HG02840 (cell line): ENCODE results near the gene NRXN2.

Experiments used
- ATAC-seq: cut with Tn5 transposase; IDR thresholded peaks from one replicate; pipeline ENCODE4 v1.9.1; 2021; ENCODE audit warnings: mild to moderate bottlenecking, moderate library complexity, moderate number of reproducible peaks; ENCODE audit not compliant: unreplicated experiment, low FRiP score

NRXN2 gene

DNA sequence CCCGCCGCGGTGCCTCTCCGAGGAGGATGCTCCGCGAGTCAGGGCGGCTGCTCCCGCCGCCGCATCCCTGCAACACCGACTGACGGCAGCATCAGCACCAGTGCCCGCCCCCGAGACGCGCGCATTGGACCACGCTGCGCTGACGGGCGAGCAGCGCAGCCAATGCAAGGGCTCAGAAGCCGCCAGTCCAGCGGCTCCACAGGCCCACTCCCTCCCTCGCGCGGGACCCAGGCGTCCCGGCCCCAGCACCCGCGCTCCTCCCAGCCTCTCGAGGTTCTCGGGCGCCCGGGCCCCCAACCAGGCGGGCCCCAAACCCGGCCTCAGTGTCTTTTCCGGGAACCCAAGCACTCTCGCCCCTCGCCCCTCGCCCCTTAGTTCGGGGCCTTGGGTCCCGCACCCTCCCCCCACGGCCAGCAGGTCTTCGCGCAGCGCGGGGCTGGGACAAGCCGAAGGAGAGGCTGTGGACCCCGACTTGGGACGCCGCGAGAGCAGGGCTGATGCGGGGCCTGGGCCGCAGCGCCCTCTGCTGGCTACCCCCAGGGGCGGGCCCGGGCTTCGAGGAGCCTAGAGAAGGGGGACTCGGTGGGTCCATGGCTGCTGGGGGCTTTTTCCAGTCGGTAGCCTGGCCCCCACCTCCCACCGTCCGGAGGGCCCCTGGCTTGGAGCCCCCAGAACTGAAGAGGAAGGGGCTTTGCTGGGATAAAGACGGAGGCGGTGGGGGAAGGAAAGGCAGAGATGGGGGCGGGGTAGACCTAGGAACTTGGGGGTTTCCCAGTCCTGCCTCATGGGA is at the start of gene NRXN2:
TSS of gene NRXN2 (minus strand) at position 81 of the 790 bp plus-strand sequence. CDS start 9,498 bp downstream, outside the sequence.
- peak; percentile 79 for ATAC-seq

DNA sequence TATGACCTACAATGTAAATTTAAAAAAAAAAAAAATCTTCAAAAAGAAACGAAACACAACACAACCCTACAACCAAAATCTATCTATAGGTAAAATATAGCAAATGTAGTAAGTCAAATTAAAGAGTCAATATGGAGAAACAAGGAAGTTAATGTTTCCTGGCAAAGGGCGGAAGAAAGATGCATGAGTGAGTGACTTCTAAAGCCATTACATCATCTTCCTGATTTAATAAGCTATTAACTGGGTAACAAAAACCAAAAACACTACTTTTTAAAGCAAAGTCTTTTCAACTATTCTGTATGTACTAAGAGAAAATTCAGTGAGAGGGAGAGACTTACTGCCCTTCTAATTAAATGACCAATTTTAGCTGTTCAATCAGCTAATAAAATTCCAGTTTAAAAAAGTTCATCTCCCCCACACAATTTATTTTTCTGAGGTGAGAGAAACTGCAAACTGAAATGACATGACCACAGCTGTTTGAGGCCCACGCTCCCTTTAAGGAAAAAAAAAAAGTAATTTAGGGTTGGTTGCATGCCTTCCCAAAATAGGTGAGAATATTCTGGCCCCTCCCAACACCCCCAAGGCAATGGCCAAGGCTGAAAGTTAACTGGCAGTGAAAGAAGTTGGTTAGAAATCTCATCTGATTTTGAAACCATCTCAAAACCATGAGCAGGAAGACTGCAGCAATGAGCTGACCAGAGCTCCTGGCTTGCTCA is 49.5 kb upstream of the NRXN2 start:
- ATAC-seq = no peak

DNA sequence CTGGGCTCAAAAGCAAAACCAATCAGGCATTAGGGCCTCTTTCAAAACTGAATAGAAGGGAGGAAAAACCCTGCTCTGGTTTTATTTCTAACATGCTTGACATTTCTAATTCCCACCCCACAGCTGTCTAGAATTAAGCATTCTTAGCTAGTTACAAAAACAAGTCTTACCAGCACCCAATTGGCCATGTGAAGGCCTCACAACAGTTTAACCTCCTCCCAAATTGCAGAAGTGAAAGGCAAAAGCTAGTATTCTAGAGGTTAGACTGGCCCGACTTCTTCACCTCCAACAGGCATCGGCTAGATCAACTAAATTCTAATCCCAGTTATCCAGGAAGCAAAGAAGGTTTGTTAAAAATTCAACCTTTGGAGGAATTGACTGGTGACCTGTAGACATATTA is 48.9 kb upstream of the NRXN2 start:
- ATAC-seq = no peak

- no peak for ATAC-seq
Measured at GRCh38 chr11:64770120-64770519, 47.1 kb upstream of the NRXN2 start.

DNA sequence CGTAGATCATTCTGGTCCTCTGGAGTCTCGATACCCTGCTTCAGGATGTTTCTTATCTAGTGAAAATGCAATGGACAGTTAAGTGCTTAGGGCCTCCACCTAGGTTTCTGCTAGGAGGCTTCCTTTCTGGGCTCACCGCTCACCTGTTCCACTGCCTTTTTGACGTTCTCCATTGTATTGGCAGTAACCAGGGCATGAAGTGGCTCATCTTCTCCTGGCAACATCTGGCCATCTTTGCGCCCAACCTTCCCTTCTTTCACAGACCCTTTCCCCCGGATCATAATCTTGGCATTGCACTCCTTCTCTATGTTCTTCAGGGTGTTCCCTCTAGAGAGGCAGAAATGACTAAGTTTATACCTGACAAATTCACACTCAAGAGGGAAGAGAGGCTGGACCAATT is 46.3 kb upstream of the NRXN2 start:
- ATAC-seq = no peak

DNA sequence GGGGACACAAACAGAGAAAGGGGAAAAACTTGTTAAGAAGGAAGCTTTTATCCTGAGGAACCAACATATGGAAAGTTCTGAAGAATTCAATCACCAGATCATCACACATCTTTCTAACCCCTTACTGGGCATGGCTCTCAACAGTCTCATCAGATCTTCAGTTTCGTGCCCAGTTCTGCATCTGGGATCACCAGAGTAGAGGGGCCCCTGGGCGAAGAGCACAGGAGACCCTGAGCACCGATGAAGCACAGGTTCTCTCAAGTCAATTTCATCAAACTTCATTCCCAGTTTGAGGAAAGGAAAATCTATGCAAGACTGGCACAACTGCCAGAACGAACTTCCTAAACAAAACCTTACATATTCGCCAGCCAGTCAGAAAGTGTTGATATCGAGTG is 45.3 kb upstream of the NRXN2 start:
- no peak for ATAC-seq

- no peak for ATAC-seq
Measured at GRCh38 chr11:64767344-64768299, 44.6 kb upstream of the NRXN2 start.

- no peak for ATAC-seq
Measured at GRCh38 chr11:64766881-64767280, 43.9 kb upstream of the NRXN2 start.

- ATAC-seq = no peak
Measured at GRCh38 chr11:64765851-64766665, 43.1 kb upstream of the NRXN2 start.

DNA sequence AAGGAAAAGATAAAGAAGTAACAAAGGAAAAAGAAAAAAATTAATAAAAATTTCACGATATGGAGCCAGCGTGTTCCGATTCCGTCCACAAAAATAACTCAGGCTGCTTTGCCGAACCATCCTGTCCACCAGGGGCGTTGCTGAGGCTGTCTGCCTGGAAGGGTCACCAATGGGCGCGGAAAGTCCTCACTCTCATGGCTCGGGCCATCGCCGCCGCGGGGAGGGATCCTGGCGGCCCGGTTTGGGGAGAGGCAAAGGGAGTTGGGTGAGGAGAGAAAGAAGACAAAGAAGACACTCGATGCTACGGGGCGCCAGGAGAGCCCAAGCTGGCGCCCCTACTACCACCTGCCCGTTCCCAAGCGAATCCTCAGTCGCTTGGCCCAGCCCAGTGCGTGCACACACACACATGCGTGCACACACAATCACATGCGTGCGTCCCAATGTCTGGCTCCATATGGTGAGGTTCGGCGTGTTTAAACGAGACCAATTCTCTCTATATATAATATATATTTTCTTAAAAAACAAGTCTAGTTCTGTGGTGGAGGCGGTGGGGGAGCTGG is 42.4 kb upstream of the NRXN2 start:
- no peak for ATAC-seq

GRCh38 chr11:64764753-64765152 is 41.8 kb upstream of the NRXN2 start:
- ATAC-seq = no peak

GRCh38 chr11:64764040-64764611 is 41.1 kb upstream of the NRXN2 start:
- ATAC-seq = no peak

DNA sequence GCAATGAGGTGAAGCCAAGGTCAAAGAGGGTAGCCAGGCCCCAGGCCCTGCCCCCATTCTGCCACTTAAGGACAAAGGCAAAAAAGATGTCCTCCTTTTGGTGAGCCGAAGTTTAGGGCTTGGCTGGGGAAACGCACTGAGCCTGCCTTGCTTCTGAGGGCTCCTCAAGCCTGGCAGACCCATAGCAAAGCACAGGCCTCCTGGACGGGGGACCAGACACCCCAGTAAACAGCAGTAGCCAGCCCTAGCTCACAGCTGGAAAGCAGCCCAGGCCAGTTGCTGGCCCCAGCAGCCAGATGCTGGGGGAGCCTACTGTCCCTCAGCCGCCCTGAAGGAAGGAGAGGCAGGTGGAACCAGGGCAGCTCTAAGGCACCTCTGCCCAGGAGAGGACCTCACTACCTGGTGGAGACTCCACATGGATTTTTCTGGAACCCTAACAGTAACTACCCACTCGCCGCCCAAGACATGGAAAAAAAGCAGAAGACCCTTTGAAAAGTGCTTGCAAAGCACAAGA is 40.6 kb upstream of the NRXN2 start:
- no peak for ATAC-seq

DNA sequence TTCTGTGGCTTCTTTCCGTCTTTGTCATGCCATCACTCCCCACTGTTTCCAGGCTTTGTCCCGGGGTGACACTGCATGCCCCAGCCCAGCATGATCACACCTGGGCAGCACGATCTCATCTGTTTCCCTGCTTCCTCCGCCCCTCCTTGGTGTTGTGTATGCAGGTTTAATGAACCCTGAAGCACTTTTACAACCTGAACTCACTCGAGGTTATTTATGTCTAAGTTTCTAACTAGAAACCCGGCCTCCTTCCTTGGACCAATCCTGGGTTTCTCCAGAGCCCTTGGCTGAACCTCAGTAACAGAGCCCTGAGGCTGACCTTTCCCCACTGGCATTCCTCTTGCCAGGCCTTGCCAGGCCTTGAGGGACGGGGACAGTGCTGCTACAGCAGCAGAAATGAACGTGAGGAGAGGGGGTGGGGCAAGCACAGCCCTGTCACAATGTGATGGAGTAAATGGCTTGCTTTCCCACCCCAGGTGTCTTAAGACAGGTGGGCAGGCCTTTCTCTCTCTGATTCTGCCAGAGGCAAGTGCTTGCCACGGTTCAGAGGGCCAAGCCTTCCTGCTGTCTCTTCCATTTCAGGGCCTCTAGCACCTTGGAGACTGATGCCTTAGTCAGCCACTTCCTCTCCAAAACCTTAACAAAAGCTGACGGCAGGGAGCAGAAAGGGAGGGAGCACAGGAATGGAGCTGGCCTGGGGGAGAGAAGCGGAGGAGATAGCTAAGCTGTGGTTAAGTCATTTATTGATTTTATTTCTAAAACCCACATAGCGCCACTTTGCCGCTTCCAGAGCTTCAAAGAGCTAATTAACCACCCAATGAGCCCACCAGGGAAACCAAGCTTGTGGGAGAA is 39.9 kb upstream of the NRXN2 start:
- ATAC-seq = no peak

- ATAC-seq = no peak
Measured at GRCh38 chr11:64762277-64762673, 39.3 kb upstream of the NRXN2 start.

GRCh38 chr11:64760759-64761420 is 37.9 kb upstream of the NRXN2 start:
- ATAC-seq = no peak
